ENCODE results near the gene KATNAL2.
"Not testable (repeated sequence)": the region's sequence is repeated elsewhere in the genome, so short reads cannot be mapped to it uniquely, and the experiment has no call there.

Gene KATNAL2

DNA sequence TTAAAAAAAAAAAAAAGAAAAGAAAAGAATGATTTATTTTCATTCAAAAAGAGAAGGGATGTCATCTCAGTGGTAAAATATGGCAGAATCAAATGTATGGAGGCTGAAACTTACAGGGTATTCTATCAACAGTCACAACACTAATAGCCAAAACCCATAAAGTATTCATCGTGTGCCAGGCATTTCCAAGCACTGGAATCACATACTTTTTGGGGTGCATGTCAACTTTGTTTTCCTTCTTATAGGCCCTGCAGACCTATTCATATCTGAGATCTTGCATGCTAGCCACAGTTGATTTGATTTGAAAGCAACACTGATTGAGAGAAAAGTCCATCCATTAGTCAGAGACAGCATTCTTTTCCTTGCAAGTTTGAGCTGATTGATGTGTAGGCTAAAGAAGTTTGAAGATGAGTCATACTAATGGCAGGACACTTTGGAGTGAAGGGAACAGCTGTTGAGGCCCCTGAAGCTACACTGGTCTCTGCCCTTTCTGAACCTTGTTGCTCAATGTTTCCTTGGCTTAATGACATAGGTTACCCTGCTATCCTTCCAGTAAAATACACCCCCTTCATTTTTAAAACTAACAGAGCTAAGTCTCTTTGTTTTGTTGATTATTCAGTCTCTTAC, 22.0 kb downstream of the KATNAL2 start:
- DNase-seq (ENCODE audit: low read depth, low spot score): no peak

DNA sequence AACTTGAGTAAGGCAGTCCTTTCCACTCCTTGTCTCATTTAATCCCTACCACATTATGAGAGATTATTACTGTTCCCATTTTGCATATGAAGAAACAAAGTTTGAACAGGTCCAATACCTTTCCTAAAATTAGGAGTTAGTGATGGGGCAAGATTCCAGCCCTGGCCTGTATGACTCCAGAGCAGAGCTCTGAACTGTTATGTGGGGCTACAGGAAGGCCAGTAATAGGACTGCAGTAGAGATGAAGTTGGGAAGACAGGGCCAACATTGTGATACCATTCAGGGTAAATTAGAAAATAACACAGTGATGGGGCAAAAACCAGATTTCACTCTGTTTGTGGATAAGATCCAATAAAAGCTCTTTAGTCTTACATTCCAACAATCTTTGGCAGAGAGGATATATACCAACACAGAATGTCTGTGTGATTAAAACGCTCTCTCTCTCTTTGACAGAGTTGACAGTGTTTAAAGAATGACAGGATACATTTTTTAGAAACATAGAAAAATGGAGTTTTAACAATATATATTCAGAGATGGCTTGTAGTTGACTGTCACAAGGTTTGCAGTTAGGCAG, 22.7 kb downstream of the KATNAL2 start:
- no peak for DNase-seq (ENCODE audit: low read depth, low spot score)

DNA sequence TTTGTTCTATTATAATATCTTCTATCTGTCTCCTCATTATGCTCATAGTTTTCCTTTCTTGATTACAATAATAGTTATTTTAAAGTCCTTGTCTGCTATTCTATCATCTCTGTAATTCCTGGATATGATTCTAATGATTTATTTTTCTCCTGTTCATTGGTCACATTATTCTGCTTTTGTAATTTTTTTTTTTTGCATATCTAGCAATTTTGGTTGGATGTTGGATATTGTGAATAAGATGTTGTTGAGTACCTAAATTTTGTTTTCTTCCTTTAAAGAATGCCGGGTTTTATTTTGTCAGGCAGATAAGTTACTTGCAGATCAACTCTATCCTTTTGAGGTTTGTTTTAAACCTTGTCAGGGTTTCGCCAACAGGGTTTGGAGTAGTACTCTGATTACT, 25.2 kb downstream of the KATNAL2 start:
- no peak for DNase-seq (ENCODE audit: low read depth, low spot score)

DNA sequence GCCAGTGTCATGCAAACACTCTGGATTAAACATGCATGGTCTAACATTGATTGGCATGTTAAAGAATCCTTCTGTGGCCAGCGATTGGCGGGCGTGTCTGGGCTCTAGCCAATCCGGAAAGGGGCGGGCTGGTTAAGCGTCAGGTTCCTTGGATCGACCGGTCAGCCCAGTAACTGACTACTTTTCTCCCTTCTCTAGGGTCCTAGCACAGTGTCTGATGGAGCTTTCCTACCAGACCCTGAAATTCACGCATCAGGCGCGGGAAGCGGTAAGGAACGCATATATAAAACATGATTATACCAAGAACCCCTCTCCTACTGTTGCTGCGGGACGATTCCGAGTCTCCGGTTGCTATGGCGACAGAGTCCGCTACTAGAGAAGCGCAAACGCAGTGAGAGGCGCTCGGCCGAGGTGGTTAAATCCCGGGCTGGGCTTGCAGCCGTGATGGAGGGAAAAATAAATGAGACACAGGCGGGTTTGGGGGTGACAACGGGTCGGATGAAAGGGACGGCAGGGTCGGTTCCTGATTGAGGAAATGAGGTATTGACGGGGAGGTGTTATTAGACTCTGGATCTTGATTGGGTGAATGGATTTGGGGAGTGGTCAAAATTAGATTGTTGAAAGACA, 29.4 kb downstream of the KATNAL2 start:
- no peak for DNase-seq (ENCODE audit: low read depth, low spot score)

DNA sequence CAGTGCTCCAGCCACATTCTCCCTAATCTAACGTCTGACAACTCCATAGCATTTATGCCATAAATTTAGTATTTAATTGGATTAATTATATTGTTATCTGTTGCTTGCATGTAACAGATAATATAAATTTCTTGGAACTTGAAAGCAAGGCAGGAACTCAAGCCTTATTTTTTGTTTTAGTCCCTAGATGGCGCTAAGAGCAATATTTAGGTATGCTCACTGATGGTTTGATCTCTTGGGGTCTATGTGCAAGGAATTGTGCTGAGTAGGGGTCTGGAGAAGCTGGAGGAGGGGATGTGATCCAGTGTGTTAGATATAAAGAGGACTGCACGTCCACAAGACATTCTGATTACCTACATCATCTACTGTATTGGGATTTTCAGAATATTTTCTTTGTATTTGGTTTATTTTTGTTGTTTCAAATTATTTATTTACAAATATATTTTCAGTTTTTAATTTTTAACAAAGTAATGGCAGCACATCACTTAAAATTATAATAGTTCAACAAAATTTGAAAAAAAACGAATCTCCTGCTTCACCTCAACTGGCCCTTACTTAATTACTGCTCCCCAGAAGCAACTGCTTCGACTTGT, 32.8 kb downstream of the KATNAL2 start:
- DNase-seq (ENCODE audit: low read depth, low spot score): no peak

DNA sequence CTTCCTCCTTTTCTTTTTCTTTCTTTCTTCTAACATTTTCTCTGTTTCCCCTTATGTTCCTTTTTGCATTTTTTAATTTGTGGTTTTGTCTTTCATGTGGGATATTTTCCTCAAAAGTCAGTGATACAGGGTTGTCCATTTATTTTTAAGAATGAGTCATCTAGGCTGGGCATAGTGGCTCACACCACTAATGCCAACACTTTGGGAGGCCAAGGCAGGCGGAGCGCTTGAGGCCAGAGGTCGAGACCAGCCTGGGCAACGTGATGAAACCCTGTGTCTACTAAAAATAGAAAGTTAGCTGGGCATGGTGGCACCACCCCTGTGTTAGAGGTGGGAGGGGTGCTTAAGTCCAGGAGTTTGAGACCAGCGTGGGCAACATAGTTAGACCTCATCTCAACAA, 35.8 kb downstream of the KATNAL2 start:
- no peak for DNase-seq (ENCODE audit: low read depth, low spot score)

DNA sequence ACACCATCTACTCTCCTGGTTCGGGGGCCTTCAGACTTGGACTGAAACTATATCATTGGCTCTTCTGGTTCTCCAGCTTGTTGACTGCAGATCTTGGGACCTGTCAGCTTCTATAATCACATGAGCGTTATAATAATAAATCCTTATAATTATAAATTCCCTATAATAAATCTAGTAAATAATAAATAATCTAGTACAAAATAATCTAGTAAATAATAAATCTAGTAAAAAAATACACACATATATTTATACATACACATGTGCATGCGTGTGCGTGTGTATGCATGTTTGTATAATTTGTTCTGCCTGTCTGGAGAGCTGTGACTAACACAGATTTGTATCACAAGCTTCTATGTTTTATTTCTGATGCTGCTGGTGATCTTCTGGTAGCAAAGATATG, 40.8 kb downstream of the KATNAL2 start:
- DNase-seq (ENCODE audit: low read depth, low spot score): no peak

DNA sequence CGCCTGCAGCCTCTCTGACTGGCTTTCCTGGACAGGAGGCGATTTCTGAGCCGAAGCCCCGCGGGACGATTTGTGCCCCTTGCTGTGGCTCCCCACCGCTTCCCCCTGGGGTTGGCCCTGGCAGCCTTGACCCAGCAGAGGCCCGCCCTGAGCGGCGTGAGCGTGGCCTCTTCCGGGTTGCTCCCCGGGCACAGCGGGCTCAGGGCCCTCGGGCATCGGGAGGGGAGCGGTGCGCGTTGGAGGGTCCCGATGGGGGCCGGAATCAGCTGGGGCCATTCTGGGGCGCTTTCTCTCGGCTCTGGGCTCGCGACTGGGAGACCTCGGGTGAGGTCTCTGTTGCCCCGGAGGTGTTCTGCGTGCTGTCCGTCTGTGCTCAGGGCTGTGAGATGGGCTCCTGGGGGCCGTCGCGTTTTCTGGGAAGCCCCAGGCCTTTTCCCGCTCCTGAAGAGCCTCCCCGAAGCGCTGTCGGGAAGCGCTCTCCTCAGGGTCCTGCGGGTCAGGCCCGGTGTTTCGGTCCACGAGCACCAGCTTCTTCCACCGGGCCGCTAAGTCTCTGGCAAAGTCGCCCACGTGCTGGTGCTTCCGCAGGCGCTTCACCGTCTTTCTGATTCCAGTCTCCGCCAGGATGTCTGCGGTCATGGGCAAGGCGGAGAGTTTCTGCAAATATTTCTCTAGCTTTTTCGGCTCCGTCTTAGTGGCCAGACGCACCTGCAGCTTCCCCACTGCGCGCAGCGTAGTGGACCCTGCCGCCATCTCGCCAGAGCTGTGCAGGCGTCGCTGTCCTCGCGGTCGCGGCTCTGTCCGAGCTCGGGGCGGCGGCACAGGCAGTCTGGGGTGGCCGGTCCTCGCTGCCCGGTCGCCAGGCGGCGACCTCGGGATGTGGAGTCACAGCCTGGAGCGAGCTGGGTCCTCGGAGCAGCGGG, 46.5 kb downstream of the KATNAL2 start:
- DNase-seq (ENCODE audit: low read depth, low spot score): not testable (repeated sequence)

DNA sequence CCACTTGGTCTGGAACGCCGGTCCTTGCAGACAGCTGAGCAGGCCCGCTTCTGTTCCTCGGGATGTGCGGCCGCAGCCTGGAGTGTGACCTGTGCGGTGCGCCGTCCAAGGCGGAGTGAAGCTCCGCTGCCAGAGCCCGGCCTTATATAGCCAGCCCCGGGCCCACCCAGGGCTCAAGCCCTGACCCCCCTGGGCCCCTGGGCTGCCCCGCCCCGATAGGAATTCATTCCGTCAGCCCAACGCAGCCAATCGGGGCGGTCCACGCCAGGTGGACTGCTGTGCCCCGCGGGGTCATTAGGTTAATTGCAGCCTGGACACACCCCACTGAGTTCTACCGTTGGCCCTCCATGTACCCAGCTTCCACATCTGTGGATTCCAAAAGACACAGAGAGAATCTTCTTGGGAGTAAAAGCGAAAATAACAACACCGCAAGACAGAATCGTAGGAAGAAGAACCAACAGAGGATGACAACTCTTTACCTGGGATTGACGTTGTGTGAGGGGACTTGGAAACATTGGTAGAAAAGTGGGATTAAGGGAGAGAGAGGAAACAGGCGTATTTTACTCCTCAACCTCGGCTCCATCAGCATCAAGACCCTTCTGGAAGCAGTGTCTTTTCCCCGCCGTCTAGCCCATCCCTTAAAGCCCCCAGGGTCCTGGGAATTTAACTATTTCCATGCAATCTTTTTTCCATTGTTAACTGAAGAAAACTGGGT, 47.3 kb downstream of the KATNAL2 start:
- DNase-seq (ENCODE audit: low read depth, low spot score): not testable (repeated sequence)

DNA sequence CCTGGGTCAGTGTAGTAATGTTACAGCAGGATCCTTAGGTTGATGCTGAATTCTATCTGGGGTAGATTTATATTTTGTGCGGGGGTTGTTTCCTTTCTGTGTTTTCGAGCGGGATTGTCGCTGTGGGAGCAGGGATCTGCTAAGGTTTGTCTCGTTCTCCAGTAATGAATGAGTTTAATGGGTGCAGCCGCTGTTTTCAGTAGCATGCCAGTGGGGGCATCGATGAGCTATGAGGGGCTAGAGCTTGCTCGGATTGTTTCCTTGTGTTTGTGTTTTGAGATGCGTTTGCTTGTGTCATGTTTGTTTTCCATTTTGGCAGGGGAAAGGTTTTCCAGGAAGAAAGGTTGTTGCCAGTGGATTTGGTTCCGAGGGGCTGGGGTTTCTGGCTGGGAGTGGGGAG, 48.9 kb downstream of the KATNAL2 start:
- DNase-seq (ENCODE audit: low read depth, low spot score): not testable (repeated sequence)

DNA sequence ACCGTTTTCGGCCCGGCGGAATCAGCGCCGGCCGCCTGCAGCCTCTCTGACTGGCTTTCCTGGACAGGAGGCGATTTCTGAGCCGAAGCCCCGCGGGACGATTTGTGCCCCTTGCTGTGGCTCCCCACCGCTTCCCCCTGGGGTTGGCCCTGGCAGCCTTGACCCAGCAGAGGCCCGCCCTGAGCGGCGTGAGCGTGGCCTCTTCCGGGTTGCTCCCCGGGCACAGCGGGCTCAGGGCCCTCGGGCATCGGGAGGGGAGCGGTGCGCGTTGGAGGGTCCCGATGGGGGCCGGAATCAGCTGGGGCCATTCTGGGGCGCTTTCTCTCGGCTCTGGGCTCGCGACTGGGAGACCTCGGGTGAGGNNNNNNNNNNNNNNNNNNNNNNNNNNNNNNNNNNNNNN, 52.1 kb downstream of the KATNAL2 start:
- not testable (repeated sequence) for DNase-seq (ENCODE audit: low read depth, low spot score)

DNA sequence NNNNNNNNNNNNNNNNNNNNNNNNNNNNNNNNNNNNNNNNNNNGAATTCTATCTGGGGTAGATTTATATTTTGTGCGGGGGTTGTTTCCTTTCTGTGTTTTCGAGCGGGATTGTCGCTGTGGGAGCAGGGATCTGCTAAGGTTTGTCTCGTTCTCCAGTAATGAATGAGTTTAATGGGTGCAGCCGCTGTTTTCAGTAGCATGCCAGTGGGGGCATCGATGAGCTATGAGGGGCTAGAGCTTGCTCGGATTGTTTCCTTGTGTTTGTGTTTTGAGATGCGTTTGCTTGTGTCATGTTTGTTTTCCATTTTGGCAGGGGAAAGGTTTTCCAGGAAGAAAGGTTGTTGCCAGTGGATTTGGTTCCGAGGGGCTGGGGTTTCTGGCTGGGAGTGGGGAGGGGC, 102.5 kb downstream of the KATNAL2 start:
- DNase-seq (ENCODE audit: low read depth, low spot score): not testable (repeated sequence)

DNA sequence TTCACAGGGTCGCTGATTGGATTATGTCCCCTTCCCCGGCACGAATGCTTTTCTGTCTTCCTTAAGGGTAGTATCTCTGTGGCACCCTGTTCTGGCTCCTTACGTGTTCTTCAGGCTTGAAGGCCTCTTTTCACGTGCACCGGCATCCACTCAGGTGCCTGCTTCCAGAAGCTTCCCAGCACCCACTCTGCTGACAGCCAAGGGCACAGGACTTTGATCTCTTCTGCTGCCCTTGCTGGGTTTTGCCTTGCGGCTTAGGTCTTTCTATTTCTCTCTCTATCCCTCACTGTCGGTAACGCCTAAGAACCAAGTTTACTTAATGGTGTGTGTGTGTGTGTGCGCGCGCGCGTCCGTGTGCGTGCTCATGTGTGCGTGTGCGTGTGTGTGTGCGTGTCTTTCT, 103.4 kb downstream of the KATNAL2 start:
- not testable (repeated sequence) for DNase-seq (ENCODE audit: low read depth, low spot score)

DNA sequence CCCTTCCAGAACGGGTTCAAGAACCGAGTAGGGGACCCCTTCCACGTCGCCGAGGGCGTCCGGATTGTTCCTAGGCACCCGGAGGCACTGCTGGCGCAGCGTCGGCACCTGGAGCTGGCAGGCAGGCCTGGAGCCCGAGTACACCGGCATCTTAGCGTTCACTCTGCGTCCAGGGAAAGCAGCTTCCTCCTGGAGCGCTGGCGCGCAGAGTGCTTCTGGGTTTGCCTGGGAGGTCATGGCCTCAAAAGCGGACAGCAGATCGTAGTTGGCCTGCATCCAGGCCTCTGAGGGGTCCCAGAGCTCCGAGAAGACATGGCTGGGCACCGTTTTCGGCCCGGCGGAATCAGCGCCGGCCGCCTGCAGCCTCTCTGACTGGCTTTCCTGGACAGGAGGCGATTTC, 105.4 kb downstream of the KATNAL2 start:
- not testable (repeated sequence) for DNase-seq (ENCODE audit: low read depth, low spot score)

DNA sequence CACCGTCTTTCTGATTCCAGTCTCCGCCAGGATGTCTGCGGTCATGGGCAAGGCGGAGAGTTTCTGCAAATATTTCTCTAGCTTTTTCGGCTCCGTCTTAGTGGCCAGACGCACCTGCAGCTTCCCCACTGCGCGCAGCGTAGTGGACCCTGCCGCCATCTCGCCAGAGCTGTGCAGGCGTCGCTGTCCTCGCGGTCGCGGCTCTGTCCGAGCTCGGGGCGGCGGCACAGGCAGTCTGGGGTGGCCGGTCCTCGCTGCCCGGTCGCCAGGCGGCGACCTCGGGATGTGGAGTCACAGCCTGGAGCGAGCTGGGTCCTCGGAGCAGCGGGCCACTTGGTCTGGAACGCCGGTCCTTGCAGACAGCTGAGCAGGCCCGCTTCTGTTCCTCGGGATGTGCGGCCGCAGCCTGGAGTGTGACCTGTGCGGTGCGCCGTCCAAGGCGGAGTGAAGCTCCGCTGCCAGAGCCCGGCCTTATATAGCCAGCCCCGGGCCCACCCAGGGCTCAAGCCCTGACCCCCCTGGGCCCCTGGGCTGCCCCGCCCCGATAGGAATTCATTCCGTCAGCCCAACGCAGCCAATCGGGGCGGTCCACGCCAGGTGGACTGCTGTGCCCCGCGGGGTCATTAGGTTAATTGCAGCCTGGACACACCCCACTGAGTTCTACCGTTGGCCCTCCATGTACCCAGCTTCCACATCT, 106.5 kb downstream of the KATNAL2 start:
- DNase-seq (ENCODE audit: low read depth, low spot score): not testable (repeated sequence)

DNA sequence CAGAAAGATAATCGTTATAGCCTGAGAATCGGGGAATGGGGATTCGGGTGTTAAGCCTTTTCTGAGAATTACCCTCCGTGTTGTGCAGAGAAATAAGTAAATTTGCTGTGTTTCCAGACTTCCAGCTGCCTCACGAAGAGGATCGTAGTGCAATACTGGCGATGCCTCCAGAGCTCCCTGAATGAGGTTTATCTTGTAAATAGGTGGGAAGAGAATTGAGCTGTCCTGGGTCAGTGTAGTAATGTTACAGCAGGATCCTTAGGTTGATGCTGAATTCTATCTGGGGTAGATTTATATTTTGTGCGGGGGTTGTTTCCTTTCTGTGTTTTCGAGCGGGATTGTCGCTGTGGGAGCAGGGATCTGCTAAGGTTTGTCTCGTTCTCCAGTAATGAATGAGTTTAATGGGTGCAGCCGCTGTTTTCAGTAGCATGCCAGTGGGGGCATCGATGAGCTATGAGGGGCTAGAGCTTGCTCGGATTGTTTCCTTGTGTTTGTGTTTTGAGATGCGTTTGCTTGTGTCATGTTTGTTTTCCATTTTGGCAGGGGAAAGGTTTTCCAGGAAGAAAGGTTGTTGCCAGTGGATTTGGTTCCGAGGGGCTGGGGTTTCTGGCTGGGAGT, 108.3 kb downstream of the KATNAL2 start:
- DNase-seq (ENCODE audit: low read depth, low spot score): not testable (repeated sequence)

DNA sequence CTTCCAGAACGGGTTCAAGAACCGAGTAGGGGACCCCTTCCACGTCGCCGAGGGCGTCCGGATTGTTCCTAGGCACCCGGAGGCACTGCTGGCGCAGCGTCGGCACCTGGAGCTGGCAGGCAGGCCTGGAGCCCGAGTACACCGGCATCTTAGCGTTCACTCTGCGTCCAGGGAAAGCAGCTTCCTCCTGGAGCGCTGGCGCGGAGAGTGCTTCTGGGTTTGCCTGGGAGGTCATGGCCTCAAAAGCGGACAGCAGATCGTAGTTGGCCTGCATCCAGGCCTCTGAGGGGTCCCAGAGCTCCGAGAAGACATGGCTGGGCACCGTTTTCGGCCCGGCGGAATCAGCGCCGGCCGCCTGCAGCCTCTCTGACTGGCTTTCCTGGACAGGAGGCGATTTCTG, 111.3 kb downstream of the KATNAL2 start:
- DNase-seq (ENCODE audit: low read depth, low spot score): not testable (repeated sequence)

DNA sequence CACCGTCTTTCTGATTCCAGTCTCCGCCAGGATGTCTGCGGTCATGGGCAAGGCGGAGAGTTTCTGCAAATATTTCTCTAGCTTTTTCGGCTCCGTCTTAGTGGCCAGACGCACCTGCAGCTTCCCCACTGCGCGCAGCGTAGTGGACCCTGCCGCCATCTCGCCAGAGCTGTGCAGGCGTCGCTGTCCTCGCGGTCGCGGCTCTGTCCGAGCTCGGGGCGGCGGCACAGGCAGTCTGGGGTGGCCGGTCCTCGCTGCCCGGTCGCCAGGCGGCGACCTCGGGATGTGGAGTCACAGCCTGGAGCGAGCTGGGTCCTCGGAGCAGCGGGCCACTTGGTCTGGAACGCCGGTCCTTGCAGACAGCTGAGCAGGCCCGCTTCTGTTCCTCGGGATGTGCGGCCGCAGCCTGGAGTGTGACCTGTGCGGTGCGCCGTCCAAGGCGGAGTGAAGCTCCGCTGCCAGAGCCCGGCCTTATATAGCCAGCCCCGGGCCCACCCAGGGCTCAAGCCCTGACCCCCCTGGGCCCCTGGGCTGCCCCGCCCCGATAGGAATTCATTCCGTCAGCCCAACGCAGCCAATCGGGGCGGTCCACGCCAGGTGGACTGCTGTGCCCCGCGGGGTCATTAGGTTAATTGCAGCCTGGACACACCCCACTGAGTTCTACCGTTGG, 112.4 kb downstream of the KATNAL2 start:
- DNase-seq (ENCODE audit: low read depth, low spot score): not testable (repeated sequence)

DNA sequence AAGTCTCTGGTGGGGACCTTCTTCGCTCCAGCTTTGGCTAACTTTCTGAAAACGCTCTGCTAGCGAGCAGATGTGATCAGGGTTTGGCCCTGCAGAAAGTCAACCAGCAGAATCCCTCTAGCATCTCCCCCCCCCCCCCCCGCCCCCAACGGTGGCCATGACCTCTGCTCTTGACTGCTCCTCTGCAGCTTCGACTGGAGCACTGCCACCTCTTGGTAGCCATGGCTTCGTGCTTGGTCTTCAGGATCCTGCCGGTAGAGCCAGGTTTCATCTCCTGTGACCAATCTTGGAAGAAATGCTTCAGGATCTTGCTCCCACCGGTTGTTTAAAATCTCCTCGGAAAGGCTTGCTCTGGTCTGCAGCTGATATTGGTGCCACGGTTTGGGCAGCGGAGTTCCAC, 113.5 kb downstream of the KATNAL2 start:
- not testable (repeated sequence) for DNase-seq (ENCODE audit: low read depth, low spot score)

All from iPS DF 19.7 (cell line).